ENCODE results near the gene CDC45.

The CDC45 gene

GRCh38 chr22:19495562-19496323 lies 16.0 kb downstream of the CDC45 start:
- peak overlapping the region; percentile 65 for H3K27ac Mint-ChIP-seq

GRCh38 chr22:19496324-19496630 lies 16.6 kb downstream of the CDC45 start:
- Mint-ChIP-seq H3K9me3 (no peaks in the 10 kb centered on the region), H3K4me3 (no peak overlapping the region), H3K27ac (peak overlapping the region; percentile 65), H3K36me3 (no peaks in the 10 kb centered on the region), H3K27me3 (no peaks in the 10 kb centered on the region), H3K4me1 (peaks cover 13% of the 10 kb centered on the region)

More at GRCh38 chr22:19495562-19496323, 16.0 kb downstream of the CDC45 start:
- Mint-ChIP-seq H3K9me3 (no peaks in the 10 kb centered on the region), H3K27me3 (no peaks in the 10 kb centered on the region), H3K4me1 (peaks cover 13% of the 10 kb centered on the region), H3K4me3 (no peak overlapping the region), H3K36me3 (no peaks in the 10 kb centered on the region)

GRCh38 chr22:19497245-19497644 lies 17.5 kb downstream of the CDC45 start:
- H3K27ac Mint-ChIP-seq = no peak overlapping the region
- no peaks in the 10 kb centered on the region for H3K36me3 Mint-ChIP-seq
- peaks cover 13% of the 10 kb centered on the region for H3K4me1 Mint-ChIP-seq
- H3K27me3 Mint-ChIP-seq = no peaks in the 10 kb centered on the region
- H3K9me3 Mint-ChIP-seq = no peaks in the 10 kb centered on the region
- no peak overlapping the region for H3K4me3 Mint-ChIP-seq

GRCh38 chr22:19498154-19498865 lies 18.6 kb downstream of the CDC45 start:
- no peaks in the 10 kb centered on the region for H3K27me3 Mint-ChIP-seq
- H3K4me1 Mint-ChIP-seq = peaks cover 13% of the 10 kb centered on the region
- H3K36me3 Mint-ChIP-seq = no peaks in the 10 kb centered on the region
- H3K27ac Mint-ChIP-seq = no peak overlapping the region
- H3K4me3 Mint-ChIP-seq = no peak overlapping the region
- no peaks in the 10 kb centered on the region for H3K9me3 Mint-ChIP-seq

GRCh38 chr22:19498866-19499190 lies 19.1 kb downstream of the CDC45 start:
- Mint-ChIP-seq H3K9me3 (no peaks in the 10 kb centered on the region), H3K4me1 (peaks cover 13% of the 10 kb centered on the region), H3K27ac (no peak overlapping the region), H3K36me3 (no peaks in the 10 kb centered on the region), H3K27me3 (no peaks in the 10 kb centered on the region), H3K4me3 (no peak overlapping the region)

- no peak overlapping the region for H3K4me3 Mint-ChIP-seq
- no peaks in the 10 kb centered on the region for H3K27me3 Mint-ChIP-seq
- no peaks in the 10 kb centered on the region for H3K36me3 Mint-ChIP-seq
- H3K9me3 Mint-ChIP-seq = no peaks in the 10 kb centered on the region
- H3K4me1 Mint-ChIP-seq = peaks cover 13% of the 10 kb centered on the region
- H3K27ac Mint-ChIP-seq = no peak overlapping the region
Measured at GRCh38 chr22:19499236-19499879, 19.6 kb downstream of the CDC45 start.

- Mint-ChIP-seq H3K36me3 (no peaks in the 10 kb centered on the region), H3K4me1 (peaks cover 17% of the 10 kb centered on the region), H3K27ac (no peak overlapping the region), H3K9me3 (no peaks in the 10 kb centered on the region), H3K4me3 (no peak overlapping the region), H3K27me3 (no peaks in the 10 kb centered on the region)
Measured at GRCh38 chr22:19499880-19500242, 20.1 kb downstream of the CDC45 start.

GRCh38 chr22:19501897-19502447 lies 22.3 kb downstream of the CDC45 start:
- H3K27ac Mint-ChIP-seq = no peak overlapping the region
- no peaks in the 10 kb centered on the region for H3K36me3 Mint-ChIP-seq
- H3K27me3 Mint-ChIP-seq = no peaks in the 10 kb centered on the region
- H3K4me1 Mint-ChIP-seq = peaks cover 18% of the 10 kb centered on the region
- no peak overlapping the region for H3K4me3 Mint-ChIP-seq
- H3K9me3 Mint-ChIP-seq = no peaks in the 10 kb centered on the region

GRCh38 chr22:19503367-19503766 lies 23.6 kb downstream of the CDC45 start:
- Mint-ChIP-seq H3K27ac (no peak overlapping the region), H3K9me3 (no peaks in the 10 kb centered on the region), H3K4me3 (no peak overlapping the region), H3K4me1 (peaks cover 18% of the 10 kb centered on the region), H3K27me3 (no peaks in the 10 kb centered on the region), H3K36me3 (no peaks in the 10 kb centered on the region)

- Mint-ChIP-seq H3K4me3 (no peak overlapping the region), H3K9me3 (no peaks in the 10 kb centered on the region), H3K4me1 (peaks cover 18% of the 10 kb centered on the region), H3K36me3 (no peaks in the 10 kb centered on the region), H3K27me3 (no peaks in the 10 kb centered on the region), H3K27ac (peak overlapping the region; percentile 17)
Measured at GRCh38 chr22:19503869-19504268, 24.1 kb downstream of the CDC45 start.

- H3K27me3 Mint-ChIP-seq = no peaks in the 10 kb centered on the region
- H3K4me1 Mint-ChIP-seq = peaks cover 18% of the 10 kb centered on the region
- no peaks in the 10 kb centered on the region for H3K9me3 Mint-ChIP-seq
Measured at GRCh38 chr22:19504900-19505734, 25.4 kb downstream of the CDC45 start.

GRCh38 chr22:19505735-19506126 lies 26.0 kb downstream of the CDC45 start:
- Mint-ChIP-seq H3K27me3 (no peaks in the 10 kb centered on the region), H3K4me1 (peaks cover 18% of the 10 kb centered on the region), H3K9me3 (no peaks in the 10 kb centered on the region), H3K27ac (no peak overlapping the region), H3K36me3 (no peaks in the 10 kb centered on the region), H3K4me3 (no peak overlapping the region)

More at GRCh38 chr22:19504900-19505734, 25.4 kb downstream of the CDC45 start:
- Mint-ChIP-seq H3K4me3 (no peak overlapping the region), H3K27ac (no peak overlapping the region), H3K36me3 (no peaks in the 10 kb centered on the region)

GRCh38 chr22:19506212-19506611 lies 26.5 kb downstream of the CDC45 start:
- Mint-ChIP-seq H3K4me1 (peaks cover 18% of the 10 kb centered on the region), H3K36me3 (no peaks in the 10 kb centered on the region), H3K9me3 (no peaks in the 10 kb centered on the region), H3K4me3 (no peak overlapping the region), H3K27me3 (no peaks in the 10 kb centered on the region), H3K27ac (peak overlapping the region; percentile 57)

GRCh38 chr22:19507534-19507861 lies 27.8 kb downstream of the CDC45 start:
- Mint-ChIP-seq H3K36me3 (peaks cover under 1% of the 10 kb centered on the region), H3K4me1 (peaks cover 18% of the 10 kb centered on the region), H3K9me3 (no peaks in the 10 kb centered on the region), H3K27ac (no peak overlapping the region), H3K4me3 (no peak overlapping the region), H3K27me3 (no peaks in the 10 kb centered on the region)

GRCh38 chr22:19508024-19508776 lies 28.5 kb downstream of the CDC45 start:
- peaks cover 2% of the 10 kb centered on the region for H3K36me3 Mint-ChIP-seq
- H3K4me3 Mint-ChIP-seq = no peak overlapping the region
- H3K4me1 Mint-ChIP-seq = peaks cover 18% of the 10 kb centered on the region
- no peaks in the 10 kb centered on the region for H3K9me3 Mint-ChIP-seq
- no peaks in the 10 kb centered on the region for H3K27me3 Mint-ChIP-seq
- no peak overlapping the region for H3K27ac Mint-ChIP-seq
